Tibial nerve (tissue), 3 donors: ENCODE measurements around the gene SNAPC4.

Experiments
- CTCF ChIP-seq, 5 experiments: fragments of 200-600 bp in 3 of 5; fragments of 450-650 bp in 2 of 5; sonication (generic) in 3 of 5; IDR thresholded peaks; one replicate each; pipeline ENCODE4 v1.5.1; 2016 to 2019; ENCODE audit warnings: antibody characterized with exemption in 5 of 5, mild to moderate bottlenecking in 3 of 5, moderate library complexity in 2 of 5
- POLR2A ChIP-seq, 2 donors: fragments of 450-650 bp; IDR thresholded peaks; one replicate each; pipeline ENCODE4 v1.6.1; 2017; ENCODE audit warnings: antibody characterized with exemption in 2 of 2, mild to moderate bottlenecking in 2 of 2, moderate library complexity in 2 of 2

DNA sequence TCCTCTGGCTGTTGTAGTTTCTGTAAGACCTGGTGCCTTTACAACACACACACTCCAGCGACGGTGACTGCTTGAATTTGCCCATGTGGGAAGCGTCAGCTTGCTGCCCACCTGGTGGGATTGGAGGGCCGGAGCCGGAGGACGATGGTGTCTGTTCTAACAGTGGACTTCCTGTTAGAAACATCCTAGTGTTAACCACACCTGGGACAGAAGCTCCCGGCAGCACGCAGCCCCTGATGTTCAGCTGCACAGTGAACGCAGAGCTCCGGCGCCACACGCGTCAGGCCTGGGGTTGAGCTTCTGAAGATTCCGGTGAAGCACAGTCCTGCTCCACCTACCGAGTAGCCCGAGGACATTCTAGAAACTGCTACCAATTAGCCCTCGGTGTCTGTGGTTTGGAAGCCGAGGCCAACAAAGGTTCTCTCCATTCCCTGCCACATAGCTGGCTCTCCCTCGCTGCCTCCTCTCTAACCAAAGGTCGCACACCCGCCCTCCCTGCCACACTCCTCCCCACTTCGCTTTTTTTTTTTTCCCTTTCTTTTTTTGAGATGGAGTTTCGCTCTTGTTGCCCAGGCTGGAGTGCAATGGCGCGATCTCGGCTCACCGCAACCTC lies 24.9 kb upstream of the SNAPC4 start:
- TF ChIP-seq CTCF (IDR thresholded peaks at IDR 0.05) (no peak), POLR2A (IDR thresholded peaks at IDR 0.05) (no peak)
